ENCODE results near the gene EPHA8. TPM values are rescaled to one million over a fixed set of nuclear protein-coding genes. Genes with fewer than 3 reads are reported as not detected.

EPHA8 gene
- total RNA-seq, 1 donor from 2014 or later = 0.24 TPM

DNA sequence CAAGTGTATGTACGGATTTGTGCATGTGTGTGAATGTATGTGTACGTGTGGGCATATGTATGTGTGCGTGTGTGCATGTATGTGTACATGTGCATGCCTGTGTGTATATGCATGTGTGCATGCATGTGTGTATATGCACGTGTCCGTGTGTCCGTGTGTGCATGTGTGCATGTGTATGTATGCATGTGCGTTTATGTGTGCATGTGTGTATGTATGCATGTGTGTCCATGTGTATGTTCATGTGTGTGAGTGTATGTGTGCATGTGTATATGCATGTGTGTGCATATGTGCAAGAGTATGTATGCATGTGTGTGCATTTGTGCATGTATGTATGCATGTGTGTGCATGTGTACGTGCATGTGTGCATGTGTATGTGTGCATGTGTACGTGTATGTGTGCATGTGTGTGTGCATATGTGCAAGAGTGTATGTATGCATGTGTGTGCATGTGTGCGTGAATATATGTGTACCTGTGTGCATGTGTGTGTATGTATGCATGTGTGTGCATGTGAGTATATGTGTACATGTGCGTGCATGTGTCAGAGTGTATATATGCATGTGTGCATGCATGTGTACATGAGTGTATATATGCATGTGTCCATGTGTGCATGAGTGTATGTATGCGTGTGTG lies 15.6 kb downstream of the EPHA8 start:
- no peak overlapping the region for H3K4me3 Mint-ChIP-seq (ENCODE audit: low read depth)
- no peak for TF ChIP-seq CTCF (IDR thresholded peaks at IDR 0.05; ENCODE audit: unreplicated experiment)
- no peaks in the 10 kb centered on the region for H3K4me1 Mint-ChIP-seq (ENCODE audit: low read depth)
- no peaks in the 10 kb centered on the region for H3K36me3 Mint-ChIP-seq (ENCODE audit: insufficient read depth)
- H3K9me3 Mint-ChIP-seq (ENCODE audit: low read depth) = peaks cover 11% of the 10 kb centered on the region
- no peak overlapping the region for H3K27ac Mint-ChIP-seq
- DNase-seq (ENCODE audit: low spot score, unreplicated experiment) = no peak
- H3K27me3 Mint-ChIP-seq = peaks cover 23% of the 10 kb centered on the region

DNA sequence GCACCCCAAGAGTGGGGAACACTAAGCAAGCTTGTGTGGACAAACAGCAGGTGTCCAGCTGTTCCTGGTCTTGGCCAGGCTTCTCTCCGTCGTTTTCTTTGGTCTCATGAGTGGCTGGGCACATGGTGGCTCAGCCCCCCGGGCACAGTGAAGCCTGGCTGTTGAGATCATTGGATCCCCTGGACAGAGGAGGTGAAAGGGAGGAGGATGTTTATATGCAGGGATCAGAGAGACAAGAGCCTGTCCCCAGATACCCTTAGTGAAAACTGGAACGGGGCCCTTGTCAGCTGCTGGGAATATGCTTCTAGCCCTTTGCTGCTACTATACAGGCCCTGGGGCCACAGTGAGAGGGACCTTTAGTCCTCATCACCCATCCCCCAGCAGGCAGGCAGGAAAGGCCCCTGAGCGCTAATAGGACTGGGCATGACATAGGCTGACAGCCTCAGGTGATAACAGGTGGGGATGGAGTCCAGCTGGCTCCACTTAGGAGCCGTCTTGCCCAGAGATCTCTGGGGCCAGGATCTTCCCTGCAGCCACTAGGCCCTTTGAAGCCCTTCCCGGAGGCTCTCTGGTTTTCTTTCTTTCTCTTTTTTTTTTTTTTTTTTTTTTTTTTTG lies 16.4 kb downstream of the EPHA8 start:
- Mint-ChIP-seq H3K4me1 (ENCODE audit: low read depth) (no peaks in the 10 kb centered on the region), H3K4me3 (ENCODE audit: low read depth) (no peak overlapping the region), H3K27me3 (peaks cover 18% of the 10 kb centered on the region), H3K36me3 (ENCODE audit: insufficient read depth) (no peaks in the 10 kb centered on the region), H3K27ac (no peak overlapping the region), H3K9me3 (ENCODE audit: low read depth) (peaks cover 11% of the 10 kb centered on the region)
- TF ChIP-seq CTCF (IDR thresholded peaks at IDR 0.05; ENCODE audit: unreplicated experiment) = no peak
- no peak for DNase-seq (ENCODE audit: low spot score, unreplicated experiment)

DNA sequence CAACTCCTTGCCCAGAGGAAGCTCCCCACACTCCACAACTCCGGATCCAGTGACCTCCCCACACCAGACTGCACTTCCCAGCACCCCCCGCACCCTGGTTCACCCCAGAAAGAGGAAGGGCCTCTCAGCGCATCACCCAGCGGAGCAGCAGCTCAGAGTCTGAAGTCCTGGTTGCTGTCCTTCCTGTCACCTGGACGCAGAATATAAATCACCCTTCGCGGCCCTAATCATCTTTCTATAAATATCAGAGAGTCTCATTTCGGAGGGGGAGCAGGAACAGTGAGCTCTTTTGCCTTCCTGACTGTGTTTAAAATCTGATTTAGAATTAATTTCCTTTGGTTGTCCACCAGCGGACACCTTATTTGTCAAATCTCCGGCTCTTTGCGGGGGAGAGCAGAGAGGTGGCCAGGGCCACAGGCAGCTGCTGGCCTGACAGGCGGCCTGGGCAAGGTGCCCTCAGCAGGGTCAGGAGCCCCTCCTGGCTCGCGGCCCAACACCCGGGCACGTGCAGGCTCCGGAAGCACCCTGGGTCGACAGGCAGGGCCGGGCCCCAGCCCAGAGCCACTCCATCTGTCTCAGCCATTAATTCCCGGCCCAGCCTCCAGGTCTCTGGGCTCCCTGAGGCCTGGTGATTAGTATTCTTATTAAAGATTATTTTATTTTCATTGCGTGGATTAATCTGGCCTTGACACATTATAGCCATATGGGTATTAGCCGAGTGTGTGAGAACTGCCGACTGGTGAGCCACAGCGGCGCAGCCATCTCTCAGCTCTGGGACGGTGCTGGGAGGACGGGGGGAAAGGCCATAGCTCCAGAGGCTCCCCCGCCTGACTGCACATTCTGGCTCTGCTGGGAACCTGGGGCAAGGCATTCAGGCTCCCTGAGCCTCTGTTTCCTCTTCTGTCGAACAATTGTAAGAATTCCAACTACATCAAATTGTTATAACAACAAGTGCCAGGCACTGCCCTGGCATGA lies 19.7 kb downstream of the EPHA8 start:
- DNase-seq (ENCODE audit: low spot score, unreplicated experiment) = no peak
- Mint-ChIP-seq H3K27ac (no peak overlapping the region), H3K27me3 (peaks cover 16% of the 10 kb centered on the region), H3K4me1 (ENCODE audit: low read depth) (no peaks in the 10 kb centered on the region), H3K9me3 (ENCODE audit: low read depth) (peaks cover 11% of the 10 kb centered on the region), H3K4me3 (ENCODE audit: low read depth) (no peak overlapping the region), H3K36me3 (ENCODE audit: insufficient read depth) (no peaks in the 10 kb centered on the region)
- TF ChIP-seq CTCF (IDR thresholded peaks at IDR 0.05; ENCODE audit: unreplicated experiment) = no peak

- Mint-ChIP-seq H3K4me3 (ENCODE audit: low read depth) (no peak overlapping the region), H3K27me3 (peaks cover 16% of the 10 kb centered on the region), H3K4me1 (ENCODE audit: low read depth) (no peaks in the 10 kb centered on the region), H3K36me3 (ENCODE audit: insufficient read depth) (no peaks in the 10 kb centered on the region), H3K9me3 (ENCODE audit: low read depth) (peaks cover 2% of the 10 kb centered on the region), H3K27ac (no peak overlapping the region)
- no peak for TF ChIP-seq CTCF (IDR thresholded peaks at IDR 0.05; ENCODE audit: unreplicated experiment)
- DNase-seq (ENCODE audit: low spot score, unreplicated experiment) = no peak
These were observed 20.8 kb downstream of the EPHA8 start for GRCh38 chr1:22584001-22584562.

- no peaks in the 10 kb centered on the region for H3K36me3 Mint-ChIP-seq (ENCODE audit: insufficient read depth)
- peaks cover 18% of the 10 kb centered on the region for H3K27me3 Mint-ChIP-seq
- no peak for TF ChIP-seq CTCF (IDR thresholded peaks at IDR 0.05; ENCODE audit: unreplicated experiment)
- no peak for DNase-seq (ENCODE audit: low spot score, unreplicated experiment)
- no peaks in the 10 kb centered on the region for H3K9me3 Mint-ChIP-seq (ENCODE audit: low read depth)
- no peaks in the 10 kb centered on the region for H3K4me1 Mint-ChIP-seq (ENCODE audit: low read depth)
- no peak overlapping the region for H3K27ac Mint-ChIP-seq
- no peak overlapping the region for H3K4me3 Mint-ChIP-seq (ENCODE audit: low read depth)
These were observed 21.7 kb downstream of the EPHA8 start for GRCh38 chr1:22584970-22585369.
